Activated CD8-positive, alpha-beta T cell treated with anti-CD3 and anti-CD28 coated beads for 36 hours (primary cell): ENCODE measurements around the gene ABCB8. TPM values are rescaled to one million over a fixed set of nuclear protein-coding genes. Genes with fewer than 3 reads are reported as not detected.

Experiments used
- ATAC-seq: fragments of 200-7000 bp; cut with Tn5 transposase; one replicate; pipeline ENCODE4 v1.10.0; 2021; ENCODE audit warnings: mild to moderate bottlenecking, moderate library complexity
- CTCF ChIA-PET: fragments of 350-600 bp; sonication (Branson Sonifier 250); formaldehyde crosslinking; loops from one replicate; lab custom pipeline; 2021; ENCODE audit warnings: antibody characterized with exemption; lab: Charles Lee
- POLR2A ChIA-PET: fragments of 350-600 bp; sonication (Branson Sonifier 250); formaldehyde crosslinking; loops from one replicate; lab custom pipeline; 2021; ENCODE audit warnings: antibody characterized with exemption; lab: Charles Lee
- DNase-seq: peaks from one replicate; pipeline ENCODE4 v3.0.0-alpha.2; 2020
- H3K27ac Mint-ChIP-seq: one replicate; pipeline ENCODE4 v1.8.0; 2021; ENCODE audit warnings: mild to moderate bottlenecking, mixed read lengths
- H3K27me3 Mint-ChIP-seq: one replicate; pipeline ENCODE4 v1.8.0; 2021; ENCODE audit warnings: mixed read lengths
- H3K36me3 Mint-ChIP-seq: one replicate; pipeline ENCODE4 v1.8.0; 2021; ENCODE audit warnings: low read depth, mixed read lengths
- H3K4me1 Mint-ChIP-seq: one replicate; pipeline ENCODE4 v1.8.0; 2021; ENCODE audit warnings: low read depth, mixed read lengths
- H3K4me3 Mint-ChIP-seq: one replicate; pipeline ENCODE4 v1.8.0; 2021; ENCODE audit warnings: mild to moderate bottlenecking, moderate library complexity, mixed read lengths
- H3K9me3 Mint-ChIP-seq: one replicate; pipeline ENCODE4 v1.8.0; 2021; ENCODE audit warnings: mixed read lengths
- CTCF ChIP-seq: fragments of 200-600 bp; IDR thresholded peaks from one replicate; pipeline ENCODE4 v1.8.0; 2022; ENCODE audit warnings: antibody characterized with exemption, mild to moderate bottlenecking
- intact Hi-C: fragments of 100-400 bp; cut with micrococcal nuclease; formaldehyde crosslinking; loops from one replicate; pipeline ENCODE4 v1.10.0; 2022
- total RNA-seq, 2 experiments: library from RNA; stranded (reverse); gene quantifications; one replicate each; pipeline ENCODE4 v1.2.3, GENCODE V29; 2021

Gene ABCB8
- total RNA-seq, 2 experiments from 2014 or later = 41.4 to 47.5 TPM

- Mint-ChIP-seq H3K4me1 (no peaks in the 10 kb centered on the region), H3K4me3 (no peak overlapping the region)
Measured at GRCh38 chr7:151095828-151096475, 67.7 kb downstream of the ABCB8 start.

More at GRCh38 chr7:151095828-151096475, 67.7 kb downstream of the ABCB8 start:
- H3K9me3 Mint-ChIP-seq = no peaks in the 10 kb centered on the region
- no peak overlapping the region for H3K27ac Mint-ChIP-seq
- ChIA-PET CTCF (interaction anchor here (0.8 to 2.8 kb wide), 4 partner anchors 15 to 187 kb away, joined by 3 to 15 read pairs (median 3); no protein-coding TSS in a partner anchor), POLR2A (no interaction called here)
- intact Hi-C loops = no loop called here
- no peaks in the 10 kb centered on the region for H3K27me3 Mint-ChIP-seq
- no peak for TF ChIP-seq CTCF
- no peak for ATAC-seq
- no peaks in the 10 kb centered on the region for H3K36me3 Mint-ChIP-seq
- DNase-seq = no peak

Other genes with a start within 250 kb of the ABCB8 start
- not detected for gene TMEM176B, start 228.1 kb upstream of the ABCB8 start, total RNA-seq
- gene TMEM176A, start 227.7 kb upstream of the ABCB8 start, total RNA-seq = not detected
- gene AOC1, start 175.9 kb upstream of the ABCB8 start, total RNA-seq = not detected
- under 1 TPM; 0.23 to 0.29 TPM for gene KCNH2, start 50.1 kb upstream of the ABCB8 start, total RNA-seq
- gene NOS3, start 37.4 kb upstream of the ABCB8 start, total RNA-seq = 1 to 10 TPM; 5.4 to 6.2 TPM
- 10 to 100 TPM; 12.6 to 14.0 TPM for gene ATG9B, start 4.0 kb upstream of the ABCB8 start, total RNA-seq
- 1 to 10 TPM; 3.7 to 5.8 TPM for gene ASIC3, start 20.1 kb downstream of the ABCB8 start, total RNA-seq
- gene CDK5, start 29.4 kb downstream of the ABCB8 start, total RNA-seq = 10 to 100 TPM in 1 of 2 experiments, 1 to 10 TPM in 1; 9.9 to 10.4 TPM
- 10 to 100 TPM; 42.7 to 46.1 TPM for gene SLC4A2, start 31.1 kb downstream of the ABCB8 start, total RNA-seq
- 10 to 100 TPM; 54.0 to 59.4 TPM for gene FASTK, start 52.4 kb downstream of the ABCB8 start, total RNA-seq
- 10 to 100 TPM; 59.7 to 64.2 TPM for gene TMUB1, start 55.0 kb downstream of the ABCB8 start, total RNA-seq
- 10 to 100 TPM; 20.6 to 22.0 TPM for gene AGAP3, start 58.0 kb downstream of the ABCB8 start, total RNA-seq
- not detected for gene GBX1, start 139.2 kb downstream of the ABCB8 start, total RNA-seq
- gene ASB10, start 158.8 kb downstream of the ABCB8 start, total RNA-seq = not detected
- gene H2BK1, start 182.0 kb downstream of the ABCB8 start, total RNA-seq = not detected
- 10 to 100 TPM; 48.1 to 56.2 TPM for gene ABCF2, start 198.8 kb downstream of the ABCB8 start, total RNA-seq
- gene CHPF2, start 204.0 kb downstream of the ABCB8 start, total RNA-seq = 10 to 100 TPM; 23.7 to 27.3 TPM
- 1 to 10 TPM; 8.2 to 8.9 TPM for gene SMARCD3, start 220.2 kb downstream of the ABCB8 start, total RNA-seq